HG03469 (cell line): ENCODE results near the gene C1orf185.
"Not testable (repeated sequence)": the region's sequence is repeated elsewhere in the genome, so short reads cannot be mapped to it uniquely, and the experiment has no call there.

Experiments used
- ATAC-seq: cut with Tn5 transposase; IDR thresholded peaks from one replicate; pipeline ENCODE4 v1.9.1; 2021; ENCODE audit warnings: mild to moderate bottlenecking, moderate library complexity, moderate number of reproducible peaks; ENCODE audit not compliant: unreplicated experiment

C1orf185 gene

GRCh38 chr1:51133045-51133444 lies 31.0 kb downstream of the C1orf185 start:
- no peak for ATAC-seq

GRCh38 chr1:51137696-51138095 lies 35.7 kb downstream of the C1orf185 start:
- not testable (repeated sequence) for ATAC-seq

- ATAC-seq = no peak
Measured at GRCh38 chr1:51139474-51139873, 37.4 kb downstream of the C1orf185 start.

- no peak for ATAC-seq
Measured at GRCh38 chr1:51147394-51147793, 45.4 kb downstream of the C1orf185 start.

- ATAC-seq = no peak
Measured at GRCh38 chr1:51154776-51155175, 52.7 kb downstream of the C1orf185 start.

- no peak for ATAC-seq
Measured at GRCh38 chr1:51156752-51157151, 54.7 kb downstream of the C1orf185 start.

GRCh38 chr1:51157395-51157794 lies 55.4 kb downstream of the C1orf185 start:
- ATAC-seq = no peak

- ATAC-seq = no peak
Measured at GRCh38 chr1:51158263-51158662, 56.2 kb downstream of the C1orf185 start.

- not testable (repeated sequence) for ATAC-seq
Measured at GRCh38 chr1:51162560-51162959, 60.5 kb downstream of the C1orf185 start.

- no peak for ATAC-seq
Measured at GRCh38 chr1:51165540-51165939, 63.5 kb downstream of the C1orf185 start.

- no peak for ATAC-seq
Measured at GRCh38 chr1:51168266-51168845, 66.3 kb downstream of the C1orf185 start.

GRCh38 chr1:51168936-51169335 lies 66.9 kb downstream of the C1orf185 start:
- no peak for ATAC-seq

- ATAC-seq = no peak
Measured at GRCh38 chr1:51170342-51170741, 68.3 kb downstream of the C1orf185 start.

GRCh38 chr1:51172811-51173210 lies 70.8 kb downstream of the C1orf185 start:
- ATAC-seq = no peak

GRCh38 chr1:51175278-51175677 lies 73.2 kb downstream of the C1orf185 start:
- no peak for ATAC-seq

- ATAC-seq = not testable (repeated sequence)
Measured at GRCh38 chr1:51177988-51178387, 76.0 kb downstream of the C1orf185 start.

GRCh38 chr1:51188230-51188629 lies 86.2 kb downstream of the C1orf185 start:
- no peak for ATAC-seq

GRCh38 chr1:51189421-51190073 lies 87.5 kb downstream of the C1orf185 start:
- no peak for ATAC-seq

- no peak for ATAC-seq
Measured at GRCh38 chr1:51190961-51191360, 88.9 kb downstream of the C1orf185 start.

GRCh38 chr1:51192213-51192843 lies 90.3 kb downstream of the C1orf185 start:
- no peak for ATAC-seq

GRCh38 chr1:51193564-51193963 lies 91.5 kb downstream of the C1orf185 start:
- no peak for ATAC-seq
